GM21786 (cell line): ENCODE results near the gene SYCP2.

Source experiments
- ATAC-seq: cut with Tn5 transposase; IDR thresholded peaks from one replicate; pipeline ENCODE4 v1.9.1; 2021; ENCODE audit not compliant: unreplicated experiment

SYCP2 gene

GRCh38 chr20:59823030-59823423 is 110.4 kb downstream of the SYCP2 start:
- ATAC-seq, result no peak

- no peak for ATAC-seq
These were observed 111.0 kb downstream of the SYCP2 start for GRCh38 chr20:59822291-59823029.

- no peak for ATAC-seq
These were observed 111.6 kb downstream of the SYCP2 start for GRCh38 chr20:59821788-59822187.

GRCh38 chr20:59821201-59821600 is 112.2 kb downstream of the SYCP2 start:
- ATAC-seq, result no peak

- no peak for ATAC-seq
These were observed 113.0 kb downstream of the SYCP2 start for GRCh38 chr20:59820204-59821041.

GRCh38 chr20:59819496-59820203 is 113.8 kb downstream of the SYCP2 start:
- ATAC-seq, result no peak

- no peak for ATAC-seq
These were observed 114.5 kb downstream of the SYCP2 start for GRCh38 chr20:59818911-59819310.

GRCh38 chr20:59817846-59818615 is 115.4 kb downstream of the SYCP2 start:
- ATAC-seq, result no peak

- no peak for ATAC-seq
These were observed 116.0 kb downstream of the SYCP2 start for GRCh38 chr20:59817406-59817805.

GRCh38 chr20:59816146-59816738 is 117.2 kb downstream of the SYCP2 start:
- ATAC-seq, result no peak

- no peak for ATAC-seq
These were observed 118.5 kb downstream of the SYCP2 start for GRCh38 chr20:59814840-59815340.

- ATAC-seq, result no peak
These were observed 119.2 kb downstream of the SYCP2 start for GRCh38 chr20:59813948-59814839.
